GM10248 (cell line): ENCODE data around the gene ST6GALNAC2.

Source experiments
- CTCF ChIA-PET: fragments of 300-600 bp; sonication (Branson Sonifier 250); formaldehyde crosslinking; extraction: SDS; loops from one replicate; lab custom pipeline; 2021; ENCODE audit warnings: antibody characterized with exemption; lab: Yijun Ruan, JAX
- POLR2A ChIA-PET: fragments of 350-650 bp; sonication (Branson Sonifier 250); formaldehyde crosslinking; extraction: SDS; loops from one replicate; lab custom pipeline; 2020; ENCODE audit warnings: antibody characterized with exemption; lab: Yijun Ruan, JAX
- DNase-seq: peaks from one replicate; pipeline ENCODE4 v3.0.0; 2012; ENCODE audit errors: extremely low spot score
- TF ChIP-seq, protein P1 (sequence below): IDR thresholded peaks from 2 replicates; pipeline ENCODE4 v1.5.1; 2012; ENCODE audit warnings: mild to moderate bottlenecking, low read depth; ENCODE audit errors: extremely low read depth, missing control alignments, control extremely low read depth

ST6GALNAC2 gene

DNA sequence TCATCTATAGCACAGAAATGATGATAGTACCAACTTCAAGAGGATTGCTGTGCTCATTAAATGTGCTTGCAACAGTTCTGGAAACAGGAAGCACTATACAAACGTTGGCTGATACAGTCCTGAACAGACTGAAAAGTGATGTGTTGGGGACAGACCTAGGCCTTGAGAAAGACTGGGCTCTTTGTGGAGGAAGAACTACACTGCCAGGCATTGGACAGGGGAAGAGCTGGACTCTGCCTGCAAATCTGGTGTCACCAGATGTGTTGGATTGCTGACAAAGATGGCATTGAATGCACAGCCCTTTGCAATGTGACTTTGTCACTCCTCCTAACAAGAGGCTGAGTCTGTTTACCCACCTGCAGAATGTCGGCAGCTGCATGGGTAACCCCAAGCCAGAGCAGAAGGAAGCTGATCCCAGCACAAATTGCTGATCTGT is 12.4 kb upstream of the ST6GALNAC2 start:
- no peak for DNase-seq
- TF ChIP-seq, protein P1, sequence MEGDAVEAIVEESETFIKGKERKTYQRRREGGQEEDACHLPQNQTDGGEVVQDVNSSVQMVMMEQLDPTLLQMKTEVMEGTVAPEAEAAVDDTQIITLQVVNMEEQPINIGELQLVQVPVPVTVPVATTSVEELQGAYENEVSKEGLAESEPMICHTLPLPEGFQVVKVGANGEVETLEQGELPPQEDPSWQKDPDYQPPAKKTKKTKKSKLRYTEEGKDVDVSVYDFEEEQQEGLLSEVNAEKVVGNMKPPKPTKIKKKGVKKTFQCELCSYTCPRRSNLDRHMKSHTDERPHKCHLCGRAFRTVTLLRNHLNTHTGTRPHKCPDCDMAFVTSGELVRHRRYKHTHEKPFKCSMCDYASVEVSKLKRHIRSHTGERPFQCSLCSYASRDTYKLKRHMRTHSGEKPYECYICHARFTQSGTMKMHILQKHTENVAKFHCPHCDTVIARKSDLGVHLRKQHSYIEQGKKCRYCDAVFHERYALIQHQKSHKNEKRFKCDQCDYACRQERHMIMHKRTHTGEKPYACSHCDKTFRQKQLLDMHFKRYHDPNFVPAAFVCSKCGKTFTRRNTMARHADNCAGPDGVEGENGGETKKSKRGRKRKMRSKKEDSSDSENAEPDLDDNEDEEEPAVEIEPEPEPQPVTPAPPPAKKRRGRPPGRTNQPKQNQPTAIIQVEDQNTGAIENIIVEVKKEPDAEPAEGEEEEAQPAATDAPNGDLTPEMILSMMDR = no peak
- CTCF ChIA-PET = interaction anchor here (1.4 to 5.7 kb wide), 5 partner anchors 9 to 232 kb away, joined by 3 to 31 read pairs (median 5); no protein-coding TSS in a partner anchor
- POLR2A ChIA-PET = no interaction called here

DNA sequence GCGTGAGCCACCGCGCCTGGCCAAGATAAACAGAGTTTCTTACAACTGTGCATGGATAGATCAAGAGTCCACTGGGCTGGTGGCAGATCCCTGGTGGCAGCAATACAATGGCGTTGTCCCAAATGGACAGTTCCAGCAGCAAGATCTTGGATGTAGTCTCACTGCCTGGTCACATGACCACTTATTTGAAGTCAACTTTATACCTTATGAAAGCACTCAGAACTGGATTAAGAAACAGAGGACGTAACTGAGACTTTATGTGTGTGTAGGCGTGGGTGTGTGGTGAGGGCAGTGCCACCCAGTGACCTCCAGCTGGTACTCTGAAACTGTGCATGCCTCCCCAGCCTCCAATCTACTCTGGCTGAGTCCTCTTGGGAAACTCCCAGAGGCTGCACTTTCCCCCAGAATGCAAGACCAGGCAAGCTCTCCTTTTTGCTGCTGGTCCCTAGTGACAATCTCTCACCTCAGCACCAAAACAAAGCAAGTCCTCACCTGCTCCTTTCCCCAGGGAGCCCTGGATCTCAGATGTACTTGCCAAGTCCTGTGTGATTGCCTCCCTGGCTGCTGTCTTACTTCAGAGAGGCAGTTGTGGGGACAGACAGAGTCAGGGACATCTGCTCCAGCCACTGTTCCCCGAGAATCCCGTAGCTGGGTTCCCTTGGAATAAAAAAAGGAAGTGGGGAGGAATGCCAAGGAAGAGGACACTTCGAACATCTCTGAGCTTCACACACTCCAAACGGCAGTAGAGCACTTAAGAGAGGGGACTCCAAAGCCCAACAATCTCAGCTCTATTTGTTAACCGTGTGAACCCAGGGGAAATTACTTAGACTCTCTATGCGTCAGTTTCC is 11.7 kb upstream of the ST6GALNAC2 start:
- DNase-seq = no peak
- ChIA-PET POLR2A (no interaction called here), CTCF (interaction anchor here (1.6 to 5.7 kb wide), 3 partner anchors 8 to 232 kb away, joined by 3 to 31 read pairs (median 5); no protein-coding TSS in a partner anchor)
- TF ChIP-seq, protein P1 = no peak

- CTCF ChIA-PET = interaction anchor here (1.0 to 1.3 kb wide), 3 partner anchors 29 to 71 kb away, joined by 3 to 4 read pairs (median 3); no protein-coding TSS in a partner anchor
- POLR2A ChIA-PET = no interaction called here
- TF ChIP-seq, protein P1 = no peak
- DNase-seq = no peak
Observed at GRCh38 chr17:76594690-76595089, 9.0 kb upstream of the ST6GALNAC2 start.

DNA sequence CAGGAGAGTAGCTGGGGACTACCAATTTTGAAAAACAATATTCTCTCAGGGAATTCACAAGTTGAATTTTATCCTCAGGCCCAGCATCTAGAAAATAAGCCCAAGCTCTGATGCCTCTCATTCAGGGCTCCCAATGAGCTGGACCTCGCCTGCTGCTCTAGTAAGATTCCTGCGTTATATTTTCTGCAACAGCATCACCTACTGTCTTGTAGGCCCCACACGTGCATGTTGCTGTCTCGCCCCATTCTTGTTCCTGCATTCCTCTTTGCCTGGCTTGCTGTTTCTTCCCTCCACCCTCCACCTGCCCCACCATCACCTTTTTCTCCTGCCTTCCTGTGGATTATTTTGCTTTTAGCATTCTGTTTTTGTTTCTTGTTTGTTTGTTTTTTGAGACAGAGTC is 8.3 kb upstream of the ST6GALNAC2 start:
- ChIA-PET POLR2A (no interaction called here), CTCF (interaction anchor here (1.1 to 1.3 kb wide), 3 partner anchors 11 to 47 kb away, joined by 3 to 4 read pairs (median 3); no protein-coding TSS in a partner anchor)
- TF ChIP-seq, protein P1 = no peak
- DNase-seq = no peak

GRCh38 chr17:76593384-76593826 is 7.7 kb upstream of the ST6GALNAC2 start:
- POLR2A ChIA-PET = no interaction called here
- TF ChIP-seq, protein P1 = no peak
- CTCF ChIA-PET = interaction anchor here (1.2 to 1.3 kb wide), 2 partner anchors 11 to 47 kb away, joined by 3 to 4 read pairs; no protein-coding TSS in a partner anchor
- DNase-seq = no peak

DNA sequence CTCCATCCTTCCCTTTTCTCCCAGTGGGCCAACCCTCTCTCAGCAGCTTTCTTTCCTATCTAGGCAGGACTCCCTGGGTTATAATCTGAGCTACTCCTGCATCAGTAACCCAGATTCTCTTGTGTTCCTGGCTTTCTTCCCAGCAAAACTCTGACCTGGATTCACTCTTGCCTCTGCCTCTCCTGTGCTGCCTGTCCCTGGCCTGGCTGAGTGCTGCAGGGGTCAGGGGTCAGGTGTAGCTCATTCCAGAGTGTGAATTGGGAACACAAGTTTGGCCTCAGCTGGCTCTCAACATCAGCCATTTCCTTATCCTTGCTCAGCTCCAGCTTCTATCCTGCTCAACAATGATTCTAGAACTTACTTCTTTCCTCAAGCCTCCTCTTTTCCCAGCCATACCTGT is 2.5 kb upstream of the ST6GALNAC2 start:
- POLR2A ChIA-PET = interaction anchor here (0.6 to 0.7 kb wide), 3 partner anchors 26 to 177 kb away, joined by 4 to 9 read pairs (median 5); no protein-coding TSS in a partner anchor
- no peak for DNase-seq
- TF ChIP-seq, protein P1 = no peak
- CTCF ChIA-PET = interaction anchor here (0.8 to 1.8 kb wide), 5 partner anchors 10 to 65 kb away, joined by 3 to 5 read pairs (median 5); no protein-coding TSS in a partner anchor
